GM12891 (cell line): ENCODE data around the gene NKAIN2.

Experiments used
- PAX5 ChIP-seq: IDR thresholded peaks from 2 replicates; pipeline ENCODE4 v1.6.1; 2011; ENCODE audit warnings: low read length, moderate library complexity, mild to moderate bottlenecking; ENCODE audit not compliant: insufficient read depth, severe bottlenecking
- POLR2A ChIP-seq: IDR thresholded peaks from 2 replicates; pipeline ENCODE4 v1.6.1; 2011; ENCODE audit warnings: low read depth, low read length, control low read depth
- POLR2AphosphoS5 ChIP-seq: IDR thresholded peaks from 2 replicates; pipeline ENCODE4 v1.6.1; 2011; ENCODE audit warnings: low read depth, low read length, control low read depth
- POU2F2 ChIP-seq: IDR thresholded peaks from 2 replicates; pipeline ENCODE4 v1.6.1; 2011; ENCODE audit warnings: low read depth, mild to moderate bottlenecking, control low read depth, low read length, moderate library complexity
- SPI1 ChIP-seq: IDR thresholded peaks from 2 replicates; pipeline ENCODE4 v1.6.1; 2011; ENCODE audit warnings: low read depth, low read length, control low read depth
- TAF1 ChIP-seq: IDR thresholded peaks from 2 replicates; pipeline ENCODE4 v1.6.1; 2011; ENCODE audit warnings: low read depth, low read length, control low read depth

DNA sequence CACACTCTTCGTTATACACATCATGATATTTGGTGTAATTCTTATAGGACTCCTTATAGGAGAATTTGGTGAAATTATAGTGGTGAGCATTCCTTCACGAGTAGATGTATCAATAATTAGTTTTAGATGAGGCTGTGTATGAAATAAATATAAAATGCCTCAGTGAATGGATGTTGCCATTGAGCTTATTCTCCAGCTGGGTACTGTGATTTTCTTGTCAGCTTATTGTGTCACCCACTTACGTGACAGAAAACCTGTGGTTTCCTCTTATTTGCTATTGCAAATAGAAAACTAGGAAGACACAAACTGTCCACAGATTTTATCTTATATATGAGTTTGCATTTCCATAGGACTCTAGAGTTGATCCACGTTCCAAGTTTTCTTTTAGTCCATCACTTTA is 718.7 kb downstream of the NKAIN2 start:
- TF ChIP-seq POLR2A = no peak
- TF ChIP-seq TAF1 = no peak
- no peak for TF ChIP-seq POLR2AphosphoS5
- no peak for TF ChIP-seq PAX5
- no peak for TF ChIP-seq SPI1
- no peak for TF ChIP-seq POU2F2
